ENCODE results near the gene HSPD1.

GRCh38 chr2:197445746-197446145, 53.9 kb downstream of the HSPD1 start:
- TF ChIP-seq RNF2 (IDR thresholded peaks at IDR 0.05; ENCODE audit: borderline replicate concordance, low read depth), result no peak
- no peak for TF ChIP-seq CHD2 (IDR thresholded peaks at IDR 0.05; ENCODE audit: low read length, partially characterized antibody)
- no peak for TF ChIP-seq CTCF (IDR thresholded peaks at IDR 0.05)
- no peak for TF ChIP-seq NR3C1 (IDR thresholded peaks at IDR 0.05)
- TF ChIP-seq MAFK (IDR thresholded peaks at IDR 0.05; ENCODE audit: partially characterized antibody), result no peak
- TF ChIP-seq POLR2A (IDR thresholded peaks at IDR 0.05; ENCODE audit: low read length), result no peak
- TF ChIP-seq JUN (IDR thresholded peaks at IDR 0.05), result no peak
- TF ChIP-seq JUNB (IDR thresholded peaks at IDR 0.05), result no peak
